SH-SY5Y (cell line): Measurements from ENCODE around the gene RHEX.

Source experiments
- GATA2 ChIP-seq: IDR thresholded peaks from 2 replicates; pipeline ENCODE4 v1.6.1; 2011; ENCODE audit warnings: mild to moderate bottlenecking, low read depth, low read length
- GATA3 ChIP-seq: IDR thresholded peaks from 2 replicates; pipeline ENCODE4 v1.6.1; 2011; ENCODE audit warnings: low read depth, mild to moderate bottlenecking, low read length, moderate library complexity

GRCh38 chr1:206040328-206040727, 12.6 kb upstream of the RHEX start:
- no peak for TF ChIP-seq GATA2
- TF ChIP-seq GATA3, result no peak
